ENCODE results near the gene ATPAF2.
"Not testable (repeated sequence)": the region's sequence is repeated elsewhere in the genome, so short reads cannot be mapped to it uniquely, and the experiment has no call there.

Gene ATPAF2

DNA sequence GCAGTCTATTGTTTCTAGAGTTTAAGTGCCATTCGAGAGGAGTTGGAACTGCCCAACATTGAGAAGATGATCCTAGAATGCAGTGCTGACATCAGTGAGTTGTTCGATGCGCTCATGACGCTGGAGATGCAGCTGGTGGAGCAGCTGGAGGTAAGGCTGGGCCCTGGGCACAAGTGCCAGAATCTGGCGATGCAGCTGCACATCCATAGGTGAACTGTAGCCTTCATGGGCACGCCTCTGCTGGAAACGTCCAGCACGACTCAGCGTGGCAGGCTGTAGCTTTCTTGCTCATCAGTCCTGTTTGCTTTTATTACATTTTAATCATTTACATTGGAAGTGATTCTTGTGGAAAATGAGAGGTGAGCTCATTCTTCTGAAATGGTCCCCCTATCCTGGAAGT is 34.6 kb downstream of the ATPAF2 start:
- H3K27me3 ChIP-seq (ENCODE audit: control insufficient read depth in 5 of 5, insufficient read depth in 4 of 5, low read length in 5 of 5) = no peaks in the 10 kb centered on the region
- H3K27ac ChIP-seq (ENCODE audit: low read depth, low read length) = no peak overlapping the region
- no peaks in the 10 kb centered on the region for H3K4me1 ChIP-seq (ENCODE audit: control insufficient read depth in 5 of 5, insufficient read depth in 5 of 5, low read length in 5 of 5)
- H3K9me3 ChIP-seq (ENCODE audit: control insufficient read depth in 5 of 5, low read length in 5 of 5) = no peaks in the 10 kb centered on the region
- peaks cover 0 to 29% (median 11%) of the 10 kb centered on the region in 5 donors for H3K36me3 ChIP-seq (ENCODE audit: control insufficient read depth in 5 of 5, insufficient read depth in 5 of 5, low read length in 5 of 5)
- H3K9ac ChIP-seq (ENCODE audit: low read length in 5 of 5) = no peak overlapping the region
- H3K4me3 ChIP-seq (ENCODE audit: low read depth in 1 of 5, low read length in 5 of 5) = no peak overlapping the region

DNA sequence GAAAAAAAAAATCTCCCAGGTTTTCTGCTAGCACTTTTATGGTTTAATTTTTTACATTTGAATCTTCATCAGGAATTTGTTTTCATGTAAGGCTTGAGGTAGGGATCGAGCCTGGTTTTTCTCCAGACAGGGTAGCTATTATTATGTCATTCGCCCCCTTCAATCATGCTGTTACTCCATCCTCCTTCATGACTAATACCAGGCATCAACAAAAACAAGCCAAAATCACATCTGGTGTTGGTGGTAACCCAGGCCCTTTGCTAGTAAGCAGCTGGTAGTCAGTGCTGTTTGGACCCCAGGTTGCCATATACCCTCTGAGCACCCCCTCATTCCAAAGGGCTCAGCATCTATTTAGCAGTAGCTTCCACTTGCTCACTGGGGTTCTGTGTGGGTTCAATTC is 36.8 kb downstream of the ATPAF2 start:
- H3K27ac ChIP-seq (ENCODE audit: low read depth, low read length) = no peak overlapping the region
- peaks cover 0 to 8% (median 5%) of the 10 kb centered on the region in 5 donors for H3K36me3 ChIP-seq (ENCODE audit: control insufficient read depth in 5 of 5, insufficient read depth in 5 of 5, low read length in 5 of 5)

DNA sequence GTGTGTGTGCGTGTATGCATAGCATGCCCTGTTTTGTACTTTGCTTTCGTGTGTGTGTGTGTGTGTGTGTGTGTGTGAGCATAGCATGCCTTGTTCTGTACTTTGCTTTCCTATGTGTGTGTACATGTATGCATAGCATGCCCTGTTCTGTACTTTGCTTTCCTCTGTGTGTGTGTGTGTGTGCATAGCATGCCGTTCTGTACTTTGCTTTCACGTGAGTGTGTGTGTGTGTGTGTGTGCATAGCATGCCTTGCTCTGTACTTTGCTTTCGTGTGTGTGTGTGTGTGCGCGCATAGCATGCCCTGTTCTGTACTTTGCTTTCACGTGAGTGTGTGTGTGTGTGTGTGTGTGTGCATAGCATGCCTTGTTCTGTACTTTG is 38.9 kb downstream of the ATPAF2 start:
- Histone ChIP-seq H3K4me3 (ENCODE audit: low read depth in 1 of 5, low read length in 5 of 5) (no peak overlapping the region), H3K4me1 (ENCODE audit: control insufficient read depth in 5 of 5, insufficient read depth in 5 of 5, low read length in 5 of 5) (peaks cover 0 to under 1% (median 0%) of the 10 kb centered on the region in 5 donors), H3K9ac (ENCODE audit: low read length in 5 of 5) (no peak overlapping the region), H3K27me3 (ENCODE audit: control insufficient read depth in 5 of 5, insufficient read depth in 4 of 5, low read length in 5 of 5) (no peaks in the 10 kb centered on the region), H3K36me3 (ENCODE audit: control insufficient read depth in 5 of 5, insufficient read depth in 5 of 5, low read length in 5 of 5) (no peaks in the 10 kb centered on the region), H3K27ac (ENCODE audit: low read depth, low read length) (no peak overlapping the region), H3K9me3 (ENCODE audit: control insufficient read depth in 5 of 5, low read length in 5 of 5) (no peaks in the 10 kb centered on the region)

More for the DNA sequence above, 36.8 kb downstream of the ATPAF2 start:
- Histone ChIP-seq H3K4me1 (ENCODE audit: control insufficient read depth in 5 of 5, insufficient read depth in 5 of 5, low read length in 5 of 5) (no peaks in the 10 kb centered on the region), H3K27me3 (ENCODE audit: control insufficient read depth in 5 of 5, insufficient read depth in 4 of 5, low read length in 5 of 5) (no peaks in the 10 kb centered on the region), H3K9ac (ENCODE audit: low read length in 5 of 5) (no peak overlapping the region), H3K9me3 (ENCODE audit: control insufficient read depth in 5 of 5, low read length in 5 of 5) (no peaks in the 10 kb centered on the region), H3K4me3 (ENCODE audit: low read depth in 1 of 5, low read length in 5 of 5) (no peak overlapping the region)

DNA sequence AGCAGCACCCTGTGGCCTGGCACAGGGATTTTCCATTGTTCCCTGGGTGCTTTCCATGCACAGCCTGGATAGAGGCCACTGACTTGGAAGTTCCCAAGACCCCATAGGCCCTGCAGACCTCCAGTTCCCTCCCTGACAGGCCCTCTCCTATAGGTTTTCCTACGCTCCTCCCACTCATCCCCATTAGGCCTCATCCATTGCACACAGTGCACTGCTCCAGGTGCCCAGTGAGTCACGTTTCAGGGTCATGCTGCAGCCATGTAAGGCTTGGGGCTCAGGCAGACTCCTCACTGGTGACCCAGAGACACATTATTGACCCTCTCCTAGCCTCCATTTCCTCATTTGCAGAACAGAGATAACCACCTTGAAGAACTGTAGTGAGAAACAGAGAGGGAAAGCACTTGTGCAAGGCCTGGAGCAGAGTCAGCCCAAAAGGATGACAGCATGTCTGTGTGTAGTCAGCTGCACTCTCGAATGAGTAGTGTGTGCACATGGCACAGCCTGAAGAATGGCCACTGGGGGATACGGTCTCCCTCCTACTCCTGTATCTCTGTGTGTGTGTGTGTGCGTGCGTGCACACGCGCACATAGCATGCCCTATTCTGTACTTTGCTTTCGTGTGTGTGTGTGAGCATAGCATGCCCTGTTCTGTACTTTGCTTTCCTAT is 39.5 kb downstream of the ATPAF2 start:
- no peak overlapping the region for H3K27ac ChIP-seq (ENCODE audit: low read depth, low read length)
- peaks cover 3 to 5% (median 4%) of the 10 kb centered on the region in 5 donors for H3K4me1 ChIP-seq (ENCODE audit: control insufficient read depth in 5 of 5, insufficient read depth in 5 of 5, low read length in 5 of 5)
- no peaks in the 10 kb centered on the region for H3K36me3 ChIP-seq (ENCODE audit: control insufficient read depth in 5 of 5, insufficient read depth in 5 of 5, low read length in 5 of 5)
- no peaks in the 10 kb centered on the region for H3K9me3 ChIP-seq (ENCODE audit: control insufficient read depth in 5 of 5, low read length in 5 of 5)
- H3K9ac ChIP-seq (ENCODE audit: low read length in 5 of 5) = no peak overlapping the region
- no peaks in the 10 kb centered on the region for H3K27me3 ChIP-seq (ENCODE audit: control insufficient read depth in 5 of 5, insufficient read depth in 4 of 5, low read length in 5 of 5)
- H3K4me3 ChIP-seq (ENCODE audit: low read depth in 1 of 5, low read length in 5 of 5) = no peak overlapping the region

DNA sequence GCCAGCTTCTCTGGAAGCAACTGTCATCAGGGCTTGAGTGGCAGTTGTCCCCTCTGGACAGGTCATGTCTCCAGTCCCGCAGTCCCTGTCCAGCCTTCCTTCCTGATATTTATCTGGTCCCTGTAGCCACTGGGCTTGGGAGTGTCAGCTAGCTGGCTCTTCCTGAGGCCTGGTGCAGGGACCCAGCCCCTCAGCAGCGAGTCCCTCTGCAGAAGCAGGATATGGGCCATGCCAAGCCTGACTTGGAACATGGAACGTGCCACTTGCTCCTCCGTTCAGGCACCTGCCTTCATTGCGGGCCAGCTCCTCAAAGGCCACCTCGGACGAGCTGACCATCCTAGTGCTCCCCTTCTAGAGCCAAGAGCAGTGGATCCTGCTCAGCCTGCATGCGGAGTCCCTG is 40.0 kb downstream of the ATPAF2 start:
- Histone ChIP-seq H3K36me3 (ENCODE audit: control insufficient read depth in 5 of 5, insufficient read depth in 5 of 5, low read length in 5 of 5) (no peaks in the 10 kb centered on the region), H3K9ac (ENCODE audit: low read length in 5 of 5) (no peak overlapping the region), H3K4me3 (ENCODE audit: low read depth in 1 of 5, low read length in 5 of 5) (no peak overlapping the region), H3K9me3 (ENCODE audit: control insufficient read depth in 5 of 5, low read length in 5 of 5) (no peaks in the 10 kb centered on the region), H3K27ac (ENCODE audit: low read depth, low read length) (no peak overlapping the region), H3K4me1 (ENCODE audit: control insufficient read depth in 5 of 5, insufficient read depth in 5 of 5, low read length in 5 of 5) (peaks cover 4 to 10% (median 8%) of the 10 kb centered on the region in 5 donors), H3K27me3 (ENCODE audit: control insufficient read depth in 5 of 5, insufficient read depth in 4 of 5, low read length in 5 of 5) (no peaks in the 10 kb centered on the region)

DNA sequence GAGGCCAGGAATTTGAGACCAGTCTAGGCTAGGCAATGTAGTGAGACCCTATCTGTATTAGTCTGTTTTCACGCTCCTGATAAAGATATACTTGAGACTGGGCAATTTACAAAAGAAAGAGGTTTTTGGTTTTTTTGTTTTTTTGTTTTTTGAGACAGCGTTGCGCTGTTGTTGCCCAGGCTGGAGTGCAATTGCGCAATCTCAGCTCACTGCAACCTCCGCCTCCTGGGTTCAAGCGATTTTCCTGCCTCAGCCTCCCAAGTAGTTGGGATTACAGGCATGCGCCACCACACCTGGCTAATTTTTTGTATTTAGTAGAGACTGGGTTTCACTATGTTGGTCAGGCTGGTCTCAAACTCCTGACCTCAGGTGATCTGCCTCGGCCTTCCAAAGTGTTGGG is 43.1 kb downstream of the ATPAF2 start:
- H3K4me3 ChIP-seq (ENCODE audit: low read depth in 1 of 5, low read length in 5 of 5) = not testable (repeated sequence)

DNA sequence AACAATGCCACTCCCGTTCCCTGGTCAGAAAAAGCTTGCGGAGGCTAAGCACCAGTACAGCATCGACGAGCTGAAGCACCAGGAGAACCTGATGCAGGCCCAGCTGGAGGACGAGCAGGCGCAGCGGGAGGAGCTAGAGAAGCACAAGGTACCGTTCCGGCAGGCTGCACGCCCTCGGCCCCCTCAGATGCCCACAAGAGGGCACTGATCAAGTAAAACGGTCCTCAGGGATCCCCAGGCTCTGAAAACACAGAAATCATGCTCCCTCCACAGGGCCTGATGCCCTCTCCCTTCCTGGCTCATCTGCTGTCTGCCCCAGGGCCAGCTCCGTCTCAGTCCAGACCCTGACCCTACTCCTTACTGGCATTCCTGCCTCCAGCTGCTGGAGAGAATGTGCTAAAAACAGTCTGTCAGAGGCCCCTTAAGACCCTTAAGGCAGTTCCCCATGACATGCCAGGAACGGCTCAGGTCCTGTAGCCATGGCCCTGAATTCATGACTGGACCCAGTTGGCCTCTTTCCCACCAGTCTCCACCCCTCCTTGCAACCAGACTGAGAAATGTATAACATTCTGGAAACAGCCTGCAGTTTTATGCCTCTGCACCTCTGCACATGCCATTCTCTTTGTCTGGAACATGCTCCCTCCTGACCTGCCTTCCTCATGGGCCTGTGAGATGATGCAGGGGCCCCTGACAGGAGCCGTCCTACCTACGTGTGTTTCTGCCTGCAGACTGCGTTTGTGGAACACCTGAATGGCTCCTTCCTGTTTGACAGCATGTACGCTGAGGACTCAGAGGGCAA is 44.5 kb downstream of the ATPAF2 start:
- Histone ChIP-seq H3K4me3 (ENCODE audit: low read depth in 1 of 5, low read length in 5 of 5) (no peak overlapping the region), H3K4me1 (ENCODE audit: control insufficient read depth in 5 of 5, insufficient read depth in 5 of 5, low read length in 5 of 5) (peaks cover 4 to 19% (median 8%) of the 10 kb centered on the region in 5 donors), H3K27ac (ENCODE audit: low read depth, low read length) (no peak overlapping the region), H3K9ac (ENCODE audit: low read length in 5 of 5) (no peak overlapping the region), H3K9me3 (ENCODE audit: control insufficient read depth in 5 of 5, low read length in 5 of 5) (no peaks in the 10 kb centered on the region), H3K36me3 (ENCODE audit: control insufficient read depth in 5 of 5, insufficient read depth in 5 of 5, low read length in 5 of 5) (no peaks in the 10 kb centered on the region), H3K27me3 (ENCODE audit: control insufficient read depth in 5 of 5, insufficient read depth in 4 of 5, low read length in 5 of 5) (no peaks in the 10 kb centered on the region)

More for the DNA sequence above, 43.1 kb downstream of the ATPAF2 start:
- not testable (repeated sequence) for H3K27me3 ChIP-seq (ENCODE audit: control insufficient read depth in 5 of 5, insufficient read depth in 4 of 5, low read length in 5 of 5); H3K9me3 ChIP-seq (ENCODE audit: control insufficient read depth in 5 of 5, low read length in 5 of 5); H3K9ac ChIP-seq (ENCODE audit: low read length in 5 of 5); H3K27ac ChIP-seq (ENCODE audit: low read depth, low read length); H3K36me3 ChIP-seq (ENCODE audit: control insufficient read depth in 5 of 5, insufficient read depth in 5 of 5, low read length in 5 of 5)
- peaks cover 4 to 11% (median 8%) of the 10 kb centered on the region in 5 donors for H3K4me1 ChIP-seq (ENCODE audit: control insufficient read depth in 5 of 5, insufficient read depth in 5 of 5, low read length in 5 of 5)

DNA sequence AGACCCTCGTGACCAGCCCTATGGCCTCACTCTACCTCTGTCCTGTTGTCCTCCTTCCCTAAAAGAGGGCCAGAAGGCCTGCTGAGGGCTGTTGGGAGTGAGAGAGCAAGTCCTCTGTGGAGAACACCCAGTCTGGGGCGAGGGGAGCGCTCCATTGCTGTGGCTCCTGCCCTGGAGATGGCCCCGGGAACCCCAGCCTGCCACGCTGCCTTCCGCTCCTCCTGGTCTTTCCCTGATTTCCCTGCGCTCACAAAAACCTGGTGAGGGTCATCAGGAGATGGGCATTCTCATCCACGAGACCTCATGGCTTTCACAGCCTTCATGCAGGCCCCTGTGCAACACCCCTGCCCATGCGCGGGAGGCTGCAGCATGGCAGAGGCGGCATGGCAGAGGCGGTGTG is 45.1 kb downstream of the ATPAF2 start:
- Histone ChIP-seq H3K4me1 (ENCODE audit: control insufficient read depth in 5 of 5, insufficient read depth in 5 of 5, low read length in 5 of 5) (peaks cover 4 to 19% (median 8%) of the 10 kb centered on the region in 5 donors), H3K9me3 (ENCODE audit: control insufficient read depth in 5 of 5, low read length in 5 of 5) (no peaks in the 10 kb centered on the region), H3K4me3 (ENCODE audit: low read depth in 1 of 5, low read length in 5 of 5) (no peak overlapping the region), H3K9ac (ENCODE audit: low read length in 5 of 5) (no peak overlapping the region), H3K36me3 (ENCODE audit: control insufficient read depth in 5 of 5, insufficient read depth in 5 of 5, low read length in 5 of 5) (peaks cover 0 to 3% (median 0%) of the 10 kb centered on the region in 5 donors), H3K27ac (ENCODE audit: low read depth, low read length) (no peak overlapping the region), H3K27me3 (ENCODE audit: control insufficient read depth in 5 of 5, insufficient read depth in 4 of 5, low read length in 5 of 5) (no peaks in the 10 kb centered on the region)

DNA sequence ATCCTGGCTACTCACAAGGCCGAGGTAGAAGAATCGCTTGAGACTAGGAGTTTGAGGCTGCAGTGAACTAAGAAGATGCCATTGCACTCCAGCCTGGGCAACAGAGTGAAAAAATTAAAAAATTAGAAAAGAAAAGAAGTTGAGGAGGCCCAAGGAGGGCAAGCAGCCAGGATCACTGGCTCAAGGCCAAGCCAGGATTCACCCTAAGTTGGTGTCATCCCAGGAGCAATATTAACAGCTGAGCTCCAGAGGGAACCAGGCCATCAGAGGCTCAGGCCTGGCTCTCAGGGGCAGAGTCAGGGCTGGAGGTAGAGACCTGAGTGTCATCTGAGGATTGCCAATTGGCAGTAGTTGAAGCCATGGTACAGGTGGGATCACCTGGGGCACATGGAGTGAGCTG is 45.6 kb downstream of the ATPAF2 start:
- Histone ChIP-seq H3K36me3 (ENCODE audit: control insufficient read depth in 5 of 5, insufficient read depth in 5 of 5, low read length in 5 of 5) (peaks cover 0 to 3% (median 0%) of the 10 kb centered on the region in 5 donors), H3K4me3 (ENCODE audit: low read depth in 1 of 5, low read length in 5 of 5) (no peak overlapping the region), H3K27me3 (ENCODE audit: control insufficient read depth in 5 of 5, insufficient read depth in 4 of 5, low read length in 5 of 5) (no peaks in the 10 kb centered on the region), H3K4me1 (ENCODE audit: control insufficient read depth in 5 of 5, insufficient read depth in 5 of 5, low read length in 5 of 5) (peaks cover 4 to 19% (median 8%) of the 10 kb centered on the region in 5 donors), H3K9ac (ENCODE audit: low read length in 5 of 5) (no peak overlapping the region), H3K27ac (ENCODE audit: low read depth, low read length) (no peak overlapping the region), H3K9me3 (ENCODE audit: control insufficient read depth in 5 of 5, low read length in 5 of 5) (no peaks in the 10 kb centered on the region)

DNA sequence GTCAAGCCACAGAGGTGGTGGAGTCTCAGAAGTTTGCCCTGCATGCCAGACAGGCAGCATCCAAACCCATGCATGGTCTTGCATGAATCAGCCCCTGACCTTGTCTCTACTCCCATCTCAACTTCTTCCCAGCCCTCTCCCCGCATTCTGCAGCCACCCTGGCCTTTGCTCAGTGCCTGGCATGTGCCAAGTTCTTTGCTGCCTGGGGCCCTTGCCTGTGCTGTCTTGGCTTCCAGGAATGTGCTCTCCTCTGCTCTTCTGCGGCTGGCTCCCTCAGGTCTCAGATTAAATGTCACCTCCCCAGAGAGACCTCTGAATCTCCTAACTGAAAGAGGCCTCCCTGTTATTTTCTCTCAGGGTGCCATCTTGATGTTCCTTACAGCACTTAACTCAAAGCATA is 48.7 kb downstream of the ATPAF2 start:
- Histone ChIP-seq H3K27me3 (ENCODE audit: control insufficient read depth in 5 of 5, insufficient read depth in 4 of 5, low read length in 5 of 5) (no peaks in the 10 kb centered on the region), H3K9ac (ENCODE audit: low read length in 5 of 5) (no peak overlapping the region), H3K9me3 (ENCODE audit: control insufficient read depth in 5 of 5, low read length in 5 of 5) (no peaks in the 10 kb centered on the region), H3K4me1 (ENCODE audit: control insufficient read depth in 5 of 5, insufficient read depth in 5 of 5, low read length in 5 of 5) (peaks cover 4 to 19% (median 8%) of the 10 kb centered on the region in 5 donors), H3K4me3 (ENCODE audit: low read depth in 1 of 5, low read length in 5 of 5) (no peak overlapping the region), H3K27ac (ENCODE audit: low read depth, low read length) (no peak overlapping the region), H3K36me3 (ENCODE audit: control insufficient read depth in 5 of 5, insufficient read depth in 5 of 5, low read length in 5 of 5) (peaks cover 0 to 3% (median 0%) of the 10 kb centered on the region in 5 donors)

All from subcutaneous abdominal adipose tissue (tissue), 5 donors.